Fibroblast of lung (primary cell): ENCODE data around the gene VASN.

ENCODE experiments used
- CTCF ChIP-seq, 2 donors: IDR thresholded peaks in 1 of 2; conservative IDR thresholded peaks in 1 of 2; 1 replicate in 1 of 2; 2 replicates in 1 of 2; pipeline ENCODE4 v1.5.1; 2011 to 2012; ENCODE audit warnings: low read length in 2 of 2, control low read depth in 1 of 2, inconsistent platforms in 1 of 2, low read depth in 1 of 2, mild to moderate bottlenecking in 1 of 2
- EZH2 ChIP-seq: IDR thresholded peaks from 2 replicates; pipeline ENCODE4 v1.5.1; 2012; ENCODE audit warnings: low read length, control low read depth, mild to moderate bottlenecking; ENCODE audit errors: missing control alignments

GRCh38 chr16:4382795-4383357, 11.2 kb downstream of the VASN start:
- TF ChIP-seq CTCF (conservative IDR thresholded peaks at IDR 0.05 in 1 of 2, IDR thresholded peaks at IDR 0.05 in 1 of 2; ENCODE audit: low read depth in 1 of 2, low read length in 2 of 2) (no peak), EZH2 (no peak)
